Stromal cell of bone marrow (primary cell): ENCODE results near the gene PDE4D.
A peak's percentile ranks its signal among the peaks of the same experiment; 100 is the strongest.

Experiments used
- DNase-seq: peaks from one replicate; pipeline ENCODE4 v3.0.0-alpha.2; 2012; ENCODE audit warnings: low read depth

The PDE4D gene

DNA sequence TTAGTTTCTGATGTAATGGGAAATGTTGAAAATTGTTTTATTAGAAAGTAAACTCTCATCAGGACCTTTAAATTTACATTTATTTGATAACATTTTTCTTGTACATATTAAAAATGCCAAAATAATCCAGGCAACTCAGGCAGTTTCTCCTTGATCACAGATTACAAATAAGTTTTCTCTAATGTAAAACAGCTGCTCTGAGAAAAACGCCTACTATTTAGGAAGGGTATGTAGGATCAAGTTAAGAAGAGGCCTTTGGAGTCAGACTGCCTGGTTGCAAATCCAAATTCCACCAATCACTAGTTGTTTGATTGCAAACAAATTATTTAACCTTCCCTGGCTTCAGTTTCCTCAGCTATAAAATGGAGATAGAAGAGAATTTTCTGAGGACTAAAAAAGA is 610.8 kb downstream of the PDE4D start:
- no peak for DNase-seq

DNA sequence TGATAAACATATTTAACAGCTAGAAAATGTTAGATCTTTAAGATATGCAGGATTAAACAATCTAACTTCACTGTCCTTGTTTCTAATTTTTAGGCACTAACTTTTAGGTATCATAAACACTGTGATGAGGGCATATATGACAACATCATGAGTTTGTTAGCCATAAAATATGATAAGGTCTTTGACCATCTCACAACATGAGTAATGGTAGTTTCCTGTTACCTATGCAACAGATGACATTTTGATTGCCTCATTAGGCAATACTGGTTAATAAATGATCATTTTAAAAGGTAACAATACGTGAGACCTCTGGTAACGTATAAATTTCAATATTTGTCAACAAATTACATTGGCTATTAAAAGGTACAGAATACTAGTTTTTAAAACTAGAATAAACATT is 613.5 kb downstream of the PDE4D start:
- no peak for DNase-seq

DNA sequence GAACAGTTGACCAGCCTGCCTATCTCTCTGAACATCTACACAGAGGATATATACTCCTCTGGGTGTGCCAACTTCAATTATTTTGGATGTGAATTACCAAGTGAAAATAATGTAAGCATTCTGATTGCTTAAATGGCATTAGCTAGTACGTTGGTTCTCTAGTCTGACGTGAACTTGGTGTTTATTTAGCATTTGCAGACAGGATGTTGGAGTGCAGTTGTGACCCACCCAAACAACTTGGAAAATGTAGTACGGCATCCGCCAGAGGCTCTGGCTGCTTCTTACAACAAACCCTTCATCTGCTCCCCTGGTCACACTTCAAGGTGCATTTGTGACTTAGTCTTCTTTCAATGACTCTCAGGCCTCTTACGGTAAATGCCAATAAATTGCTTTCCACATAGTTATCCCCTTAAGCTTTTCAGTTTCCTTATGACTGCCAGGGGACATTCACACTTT is 616.6 kb downstream of the PDE4D start:
- no peak for DNase-seq

DNA sequence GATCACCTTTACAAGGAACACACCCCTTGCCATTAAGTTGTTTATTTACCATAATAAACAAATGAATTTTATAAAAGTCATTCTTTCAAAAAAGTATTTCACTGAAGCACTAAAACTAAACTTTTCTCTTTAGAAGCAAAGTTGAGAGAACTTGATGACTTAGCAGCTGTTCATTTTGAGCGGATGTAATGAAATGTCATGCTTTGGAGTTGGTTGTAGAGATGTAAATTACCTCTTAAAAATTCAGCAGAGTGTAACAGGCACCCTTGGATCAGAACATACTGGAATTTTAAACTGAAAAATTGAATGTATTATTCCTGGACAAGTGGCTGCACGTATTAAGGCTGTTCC is 617.2 kb downstream of the PDE4D start:
- DNase-seq: no peak

GRCh38 chr5:59275510-59276324 is 617.8 kb downstream of the PDE4D start:
- peak; percentile 32 for DNase-seq

DNA sequence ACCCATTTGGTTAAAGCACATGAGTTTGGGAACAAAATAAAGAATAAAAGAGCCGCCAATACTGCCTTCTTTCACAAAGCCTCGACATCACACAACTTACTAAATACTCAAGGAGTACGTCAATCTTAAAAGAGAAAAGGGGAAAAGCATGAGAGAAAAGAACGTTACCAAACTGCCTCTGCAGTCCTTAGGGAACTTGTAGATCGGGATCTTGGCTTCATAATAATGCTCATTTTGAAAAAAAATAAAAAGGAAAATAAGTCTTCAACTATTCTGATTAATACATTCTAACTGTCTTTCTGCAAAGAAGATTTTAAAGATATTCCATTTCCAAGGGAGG is 618.4 kb downstream of the PDE4D start:
- DNase-seq: no peak

GRCh38 chr5:59274106-59274636 is 619.4 kb downstream of the PDE4D start:
- DNase-seq: no peak

DNA sequence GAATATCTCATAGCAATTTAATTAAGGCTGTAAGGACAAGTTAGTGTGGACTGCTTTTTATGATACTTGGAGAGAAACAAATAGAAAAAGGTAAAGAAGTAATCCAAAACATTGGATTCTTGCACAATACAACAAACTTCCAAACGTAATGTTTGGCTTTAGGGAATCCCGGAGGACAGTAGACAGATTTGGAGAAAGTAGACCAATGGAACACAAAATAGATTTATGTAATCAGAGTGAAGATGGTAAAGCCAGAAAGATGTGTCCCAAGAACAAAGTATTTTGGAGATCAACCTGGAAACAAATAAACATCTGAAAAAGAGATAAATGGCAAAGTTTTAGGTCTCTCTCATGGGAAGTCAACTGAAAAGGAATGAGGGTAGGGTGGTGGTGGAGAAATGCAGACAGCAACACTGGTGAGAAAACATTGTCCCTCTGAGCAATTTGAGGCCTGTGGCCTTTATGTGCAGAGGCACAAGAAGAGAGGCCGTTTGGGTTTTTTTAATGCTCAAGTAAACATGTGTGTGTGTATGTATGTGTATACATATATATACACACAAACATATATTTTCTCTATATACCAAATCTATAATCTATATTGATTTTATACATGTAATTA is 620.6 kb downstream of the PDE4D start:
- no peak for DNase-seq

GRCh38 chr5:59268756-59269415 is 624.6 kb downstream of the PDE4D start:
- no peak for DNase-seq

GRCh38 chr5:59267033-59267432 is 626.5 kb downstream of the PDE4D start:
- DNase-seq: no peak

DNA sequence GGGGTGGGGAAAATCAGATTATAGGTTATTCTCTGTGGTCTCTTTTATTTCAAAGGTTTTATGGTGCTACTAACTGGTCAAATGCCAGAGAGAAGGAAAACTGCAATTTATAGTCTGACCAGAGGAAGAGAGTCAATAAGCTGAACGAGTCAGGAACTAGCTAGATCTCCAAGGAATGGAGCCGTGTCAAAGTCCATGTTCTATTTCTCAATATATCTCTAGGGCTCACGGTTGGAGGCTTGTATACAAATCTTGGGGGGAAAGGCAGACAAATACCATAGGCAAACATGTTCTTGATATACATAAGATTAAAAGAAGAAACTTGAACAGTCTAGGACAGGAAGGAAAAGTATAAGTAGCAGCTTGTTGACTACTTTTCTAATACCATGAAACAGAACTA is 627.1 kb downstream of the PDE4D start:
- no peak for DNase-seq

DNA sequence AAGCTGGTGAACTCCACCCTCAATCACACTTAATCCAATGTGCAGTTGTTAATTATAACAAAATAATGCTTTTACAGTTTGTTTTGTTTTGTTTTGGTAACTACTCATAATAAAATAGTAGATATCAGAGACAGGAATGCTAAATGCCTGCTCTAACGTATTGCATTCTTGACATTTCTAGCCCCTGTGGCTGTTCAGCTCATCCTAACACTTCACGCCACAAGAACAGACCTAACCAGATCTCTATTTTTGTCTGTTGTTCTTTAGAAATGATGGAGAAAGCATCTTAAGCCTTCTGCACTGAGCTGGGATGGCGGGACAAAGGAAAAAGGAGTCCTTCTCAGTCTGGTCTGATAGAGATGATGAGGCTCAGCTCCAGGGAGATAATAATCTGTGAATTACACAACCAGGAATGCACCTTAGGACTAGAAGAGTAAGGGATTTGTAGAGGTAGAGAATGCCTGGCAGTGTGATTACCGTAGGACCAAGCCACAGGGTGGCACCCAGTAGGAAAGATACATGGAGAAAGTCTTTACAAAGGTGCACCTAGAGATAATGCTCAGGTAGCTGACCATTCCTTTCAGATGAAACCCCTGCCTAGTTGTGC is 628.8 kb downstream of the PDE4D start:
- DNase-seq: no peak

DNA sequence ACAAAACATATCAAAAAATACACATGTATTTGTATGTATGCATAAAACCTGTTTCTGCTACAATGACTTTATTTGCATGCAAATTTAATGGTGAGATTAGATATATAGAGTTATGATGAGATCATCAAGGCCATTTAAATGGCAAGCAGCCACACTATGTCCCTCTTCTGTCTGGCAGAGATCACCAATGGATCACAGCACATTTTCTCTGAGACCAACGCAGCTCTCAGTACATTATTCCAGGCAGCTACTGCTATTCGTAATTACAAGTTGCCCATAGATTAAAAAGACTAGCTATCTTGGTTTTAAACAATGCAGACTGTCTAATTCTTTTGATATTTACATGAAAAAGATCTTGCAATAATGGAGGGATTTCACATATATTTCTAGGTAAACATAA is 629.5 kb downstream of the PDE4D start:
- DNase-seq: no peak

DNA sequence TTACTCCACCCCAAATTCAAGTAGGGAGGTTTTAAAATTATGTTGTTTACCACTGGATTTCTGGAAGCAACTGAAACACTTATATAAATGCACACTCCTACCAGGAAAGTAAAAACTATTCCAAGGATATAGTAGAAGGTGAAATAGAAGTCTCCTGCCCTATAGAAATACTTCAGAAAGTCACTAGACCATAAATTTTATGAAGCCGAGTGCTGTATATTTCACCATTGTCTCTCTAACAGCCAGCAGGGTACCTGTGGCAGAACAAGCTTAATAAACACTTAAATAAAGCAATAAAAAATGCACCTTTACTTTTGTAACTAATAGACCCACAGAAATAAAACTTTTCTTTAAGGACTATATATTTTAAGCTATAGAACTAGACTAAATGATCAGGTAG is 631.6 kb downstream of the PDE4D start:
- DNase-seq: no peak

DNA sequence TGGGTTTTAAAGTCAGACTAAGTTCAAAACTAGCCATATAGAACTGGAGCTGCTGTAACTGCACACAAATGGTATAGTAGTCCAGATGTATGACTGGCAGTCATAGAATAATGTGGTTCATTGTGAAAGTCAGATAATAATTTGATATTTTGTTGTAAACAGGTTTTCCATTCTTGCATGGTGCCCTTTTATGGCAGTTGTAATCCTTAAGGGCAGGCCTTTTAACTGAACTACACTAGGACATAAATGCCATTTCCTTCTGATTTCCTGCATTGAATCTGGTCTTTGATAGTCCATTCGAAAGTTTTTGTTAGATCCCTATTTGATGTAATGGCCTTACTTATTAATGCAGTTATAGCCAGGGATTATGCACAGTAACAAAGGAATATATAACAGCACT is 632.6 kb downstream of the PDE4D start:
- DNase-seq: no peak

GRCh38 chr5:59260200-59260599 is 633.3 kb downstream of the PDE4D start:
- DNase-seq: no peak

DNA sequence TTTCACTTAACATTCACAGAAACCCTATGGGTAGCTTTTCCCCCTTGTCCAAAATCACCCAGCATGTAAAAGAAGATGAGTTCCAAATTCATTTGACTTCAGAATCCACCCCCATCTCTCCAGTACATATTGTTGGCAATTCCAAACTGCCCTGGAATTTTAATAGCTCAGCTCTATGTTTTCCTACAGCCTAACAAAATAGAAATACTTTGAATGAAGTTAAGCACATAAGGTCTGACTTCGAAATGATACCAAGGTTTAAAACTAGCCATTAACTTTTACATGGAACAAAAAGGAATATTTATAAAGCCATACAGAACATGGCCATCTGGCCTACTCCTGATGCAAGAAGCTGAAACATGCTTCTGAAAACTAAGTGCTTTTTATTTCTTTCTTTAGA is 634.3 kb downstream of the PDE4D start:
- no peak for DNase-seq

- DNase-seq: no peak
Observed at GRCh38 chr5:59257488-59258400, 635.8 kb downstream of the PDE4D start.

GRCh38 chr5:59256331-59256730 is 637.2 kb downstream of the PDE4D start:
- DNase-seq: no peak

GRCh38 chr5:59254055-59254687 is 639.4 kb downstream of the PDE4D start:
- no peak for DNase-seq

DNA sequence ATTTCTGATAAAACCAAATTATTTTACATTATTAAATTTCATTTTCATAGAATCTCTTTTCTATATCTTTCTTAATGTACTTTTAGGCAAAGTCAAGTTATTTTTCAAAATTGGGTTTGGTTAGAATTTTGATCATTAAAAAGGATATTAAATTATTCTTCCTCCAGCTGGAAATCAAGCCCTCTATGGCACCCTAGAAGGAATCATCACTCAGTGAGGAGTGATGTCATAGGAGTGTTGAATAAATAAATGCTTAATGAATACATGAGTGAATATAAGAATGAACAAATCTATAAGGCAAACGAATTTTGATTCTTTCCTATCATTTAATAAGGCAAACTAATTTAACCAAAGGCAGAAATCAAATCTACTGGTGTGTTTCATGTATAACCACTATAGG is 639.9 kb downstream of the PDE4D start:
- DNase-seq: no peak
